Measurements from ENCODE around the gene KIAA0319L.

The KIAA0319L gene

GRCh38 chr1:35539824-35540261 is 17.4 kb downstream of the KIAA0319L start:
- DNase-seq (ENCODE audit: insufficient read length, low spot score) (no peak), FAIRE-seq (no peak)

- no peak for DNase-seq (ENCODE audit: insufficient read length, low spot score)
- FAIRE-seq = peak; percentile 96
Measured at GRCh38 chr1:35539073-35539823, 18.0 kb downstream of the KIAA0319L start.

- DNase-seq (ENCODE audit: insufficient read length, low spot score) = no peak
- FAIRE-seq = peak; percentile 21
Measured at GRCh38 chr1:35537806-35538205, 19.4 kb downstream of the KIAA0319L start.

GRCh38 chr1:35536556-35537162 is 20.5 kb downstream of the KIAA0319L start:
- FAIRE-seq (no peak), DNase-seq (ENCODE audit: insufficient read length, low spot score) (no peak)

- no peak for FAIRE-seq
- no peak for DNase-seq (ENCODE audit: insufficient read length, low spot score)
Measured at GRCh38 chr1:35535243-35535642, 22.0 kb downstream of the KIAA0319L start.

- no peak for FAIRE-seq
- no peak for DNase-seq (ENCODE audit: insufficient read length, low spot score)
Measured at GRCh38 chr1:35533586-35533985, 23.6 kb downstream of the KIAA0319L start.

GRCh38 chr1:35532497-35533223 is 24.5 kb downstream of the KIAA0319L start:
- no peak for DNase-seq (ENCODE audit: insufficient read length, low spot score)
- FAIRE-seq = no peak

- no peak for DNase-seq (ENCODE audit: insufficient read length, low spot score)
- FAIRE-seq = no peak
Measured at GRCh38 chr1:35531368-35531767, 25.8 kb downstream of the KIAA0319L start.

GRCh38 chr1:35530946-35531345 is 26.3 kb downstream of the KIAA0319L start:
- FAIRE-seq (no peak), DNase-seq (ENCODE audit: insufficient read length, low spot score) (no peak)

GRCh38 chr1:35530168-35530567 is 27.0 kb downstream of the KIAA0319L start:
- FAIRE-seq = no peak

GRCh38 chr1:35524106-35524505 is 33.1 kb downstream of the KIAA0319L start:
- FAIRE-seq (no peak), DNase-seq (ENCODE audit: insufficient read length, low spot score) (no peak)

More at GRCh38 chr1:35530168-35530567, 27.0 kb downstream of the KIAA0319L start:
- no peak for DNase-seq (ENCODE audit: insufficient read length, low spot score)

GRCh38 chr1:35519432-35519831 is 37.8 kb downstream of the KIAA0319L start:
- no peak for DNase-seq (ENCODE audit: insufficient read length, low spot score)
- FAIRE-seq = no peak

GRCh38 chr1:35518183-35518582 is 39.0 kb downstream of the KIAA0319L start:
- no peak for DNase-seq (ENCODE audit: insufficient read length, low spot score)
- no peak for FAIRE-seq

GRCh38 chr1:35511305-35511704 is 45.9 kb downstream of the KIAA0319L start:
- DNase-seq (ENCODE audit: insufficient read length, low spot score) (no peak), FAIRE-seq (no peak)

GRCh38 chr1:35509558-35509957 is 47.6 kb downstream of the KIAA0319L start:
- no peak for DNase-seq (ENCODE audit: insufficient read length, low spot score)
- no peak for FAIRE-seq

- no peak for DNase-seq (ENCODE audit: insufficient read length, low spot score)
- no peak for FAIRE-seq
Measured at GRCh38 chr1:35507947-35508346, 49.3 kb downstream of the KIAA0319L start.

GRCh38 chr1:35506960-35507912 is 50.0 kb downstream of the KIAA0319L start:
- no peak for DNase-seq (ENCODE audit: insufficient read length, low spot score)
- peak; percentile 88 for FAIRE-seq

- peak; percentile 81 for FAIRE-seq
- peak; percentile 20 for DNase-seq (ENCODE audit: insufficient read length, low spot score)
Measured at GRCh38 chr1:35505911-35506798, 51.0 kb downstream of the KIAA0319L start.

- no peak for DNase-seq (ENCODE audit: insufficient read length, low spot score)
- no peak for FAIRE-seq
Measured at GRCh38 chr1:35502242-35502641, 55.0 kb downstream of the KIAA0319L start.
